SK-N-SH treated with all-trans-retinoic acid at 6 μM for 48 hours (cell line): ENCODE measurements around the gene LEAP2.

Source experiments
- ATAC-seq: fragments of 200-7000 bp; cut with Tn5 transposase; 3 replicates; pipeline ENCODE4 v1.9.1; 2020; ENCODE audit warnings: mild to moderate bottlenecking, moderate library complexity
- ARNTL ChIP-seq: fragments of 450-650 bp; formaldehyde crosslinking; IDR thresholded peaks from 2 replicates; pipeline ENCODE4 v1.5.0; 2020; ENCODE audit warnings: low read depth, mild to moderate bottlenecking, moderate library complexity, borderline replicate concordance
- BACH2 ChIP-seq: fragments of 250-450 bp; sonication (Bioruptor Pico); IDR thresholded peaks from 2 replicates; pipeline ENCODE4 v1.9.0; 2021; ENCODE audit warnings: mild to moderate bottlenecking, borderline replicate concordance
- CREB5 ChIP-seq: fragments of 250-450 bp; sonication (Bioruptor Pico); IDR thresholded peaks from 2 replicates; pipeline ENCODE4 v1.5.1; 2020; ENCODE audit warnings: low read depth, mild to moderate bottlenecking, moderate library complexity
- CSDC2 ChIP-seq: fragments of 250-450 bp; sonication (Bioruptor Pico); IDR thresholded peaks from 2 replicates; pipeline ENCODE4 v1.5.0; 2020; ENCODE audit warnings: mild to moderate bottlenecking, moderate library complexity
- ESRRG ChIP-seq: fragments of 250-450 bp; sonication (Bioruptor Pico); IDR thresholded peaks from 2 replicates; pipeline ENCODE4 v1.6.1; 2021; ENCODE audit warnings: mild to moderate bottlenecking
- GLIS3 ChIP-seq: fragments of 250-450 bp; sonication (Bioruptor Pico); IDR thresholded peaks from 2 replicates; pipeline ENCODE4 v1.5.0; 2020; ENCODE audit warnings: mild to moderate bottlenecking, moderate library complexity
- ISL1 ChIP-seq: fragments of 250-450 bp; sonication (Bioruptor Pico); IDR thresholded peaks from 2 replicates; pipeline ENCODE4 v2.1.2; 2022; ENCODE audit warnings: mild to moderate bottlenecking, moderate library complexity
- OSR1 ChIP-seq: fragments of 250-450 bp; sonication (Bioruptor Pico); IDR thresholded peaks from 2 replicates; pipeline ENCODE4 v1.8.0; 2022; ENCODE audit warnings: moderate library complexity, mild to moderate bottlenecking, inconsistent platforms
- PATZ1 ChIP-seq: fragments of 250-450 bp; sonication (Bioruptor Pico); IDR thresholded peaks from 2 replicates; pipeline ENCODE4 v1.8.0; 2020; ENCODE audit warnings: mild to moderate bottlenecking, moderate library complexity, borderline replicate concordance
- POU6F1 ChIP-seq: fragments of 250-450 bp; sonication (Bioruptor Pico); IDR thresholded peaks from 2 replicates; pipeline ENCODE4 v1.8.0; 2021; ENCODE audit warnings: low read depth, mild to moderate bottlenecking, moderate library complexity, borderline replicate concordance
- PPARA ChIP-seq: fragments of 250-450 bp; sonication (Bioruptor Pico); IDR thresholded peaks from 2 replicates; pipeline ENCODE4 v1.5.0; 2020; ENCODE audit warnings: mild to moderate bottlenecking, borderline replicate concordance
- RARB ChIP-seq: fragments of 250-450 bp; sonication (Bioruptor Pico); IDR thresholded peaks from 2 replicates; pipeline ENCODE4 v1.8.0; 2021; ENCODE audit warnings: mild to moderate bottlenecking, moderate library complexity
- SNAI2 ChIP-seq: fragments of 250-450 bp; sonication (Bioruptor Pico); IDR thresholded peaks from 2 replicates; pipeline ENCODE4 v1.5.0; 2020; ENCODE audit warnings: mild to moderate bottlenecking, moderate library complexity
- TCF4 ChIP-seq: fragments of 250-450 bp; sonication (Bioruptor Pico); IDR thresholded peaks from 2 replicates; pipeline ENCODE4 v1.8.0; 2021; ENCODE audit warnings: mild to moderate bottlenecking, moderate library complexity, borderline replicate concordance
- TOX ChIP-seq: fragments of 250-450 bp; sonication (Bioruptor Pico); IDR thresholded peaks from 2 replicates; pipeline ENCODE4 v1.8.0; 2021; ENCODE audit warnings: mild to moderate bottlenecking, moderate library complexity, borderline replicate concordance
- TSHZ2 ChIP-seq: fragments of 250-450 bp; sonication (Bioruptor Pico); IDR thresholded peaks from 2 replicates; pipeline ENCODE4 v1.5.0; 2020; ENCODE audit warnings: mild to moderate bottlenecking, moderate library complexity
- ZC3H10 ChIP-seq: fragments of 250-450 bp; sonication (Bioruptor Pico); IDR thresholded peaks from 2 replicates; pipeline ENCODE4 v1.5.1; 2021; ENCODE audit warnings: mild to moderate bottlenecking, moderate library complexity
- ZFP3 ChIP-seq: fragments of 250-450 bp; sonication (Bioruptor Pico); IDR thresholded peaks from 2 replicates; pipeline ENCODE4 v1.5.0; 2020; ENCODE audit warnings: mild to moderate bottlenecking, moderate library complexity
- ZFP30 ChIP-seq: fragments of 450-650 bp; formaldehyde crosslinking; IDR thresholded peaks from 2 replicates; pipeline ENCODE4 v1.5.0; 2022; ENCODE audit warnings: mild to moderate bottlenecking, moderate library complexity
- ZNF565 ChIP-seq: fragments of 450-650 bp; formaldehyde crosslinking; conservative IDR thresholded peaks from 2 replicates; pipeline ENCODE4 v1.5.0; 2020; ENCODE audit warnings: low read depth, mild to moderate bottlenecking, moderate library complexity
- ZNF70 ChIP-seq: fragments of 450-650 bp; formaldehyde crosslinking; IDR thresholded peaks from 2 replicates; pipeline ENCODE4 v1.5.0; 2020; ENCODE audit warnings: mild to moderate bottlenecking, moderate library complexity
- ZNF8 ChIP-seq: fragments of 450-650 bp; formaldehyde crosslinking; IDR thresholded peaks from 2 replicates; pipeline ENCODE4 v1.5.0; 2020; ENCODE audit warnings: mild to moderate bottlenecking, moderate library complexity

The LEAP2 gene

GRCh38 chr5:132831095-132831860 is 42.2 kb upstream of the LEAP2 start:
- no peak for TF ChIP-seq PATZ1
- TF ChIP-seq, all 23 proteins: peak for 0
- no peak for ATAC-seq

- no peak for ATAC-seq
- TF ChIP-seq ZC3H10 (CRISPR knock-in tag): no peak
Measured at GRCh38 chr5:132832612-132833011, 40.9 kb upstream of the LEAP2 start.

- no peak for ATAC-seq
- TF ChIP-seq OSR1 (CRISPR knock-in tag): no peak
- TF ChIP-seq BACH2 (CRISPR knock-in tag): no peak
- no peak for TF ChIP-seq ZNF565 (CRISPR knock-in tag)
- no peak for TF ChIP-seq ZC3H10 (CRISPR knock-in tag)
- no peak for TF ChIP-seq ZFP3 (CRISPR knock-in tag)
- TF ChIP-seq POU6F1: no peak
- no peak for TF ChIP-seq CSDC2 (CRISPR knock-in tag)
- no peak for TF ChIP-seq PPARA (CRISPR knock-in tag)
- TF ChIP-seq GLIS3 (CRISPR knock-in tag): no peak
- TF ChIP-seq SNAI2: no peak
- TF ChIP-seq ZFP30 (CRISPR knock-in tag): no peak
- no peak for TF ChIP-seq ZNF70 (CRISPR knock-in tag)
- TF ChIP-seq ESRRG: no peak
- TF ChIP-seq ISL1 (CRISPR knock-in tag): no peak
- TF ChIP-seq CREB5 (CRISPR knock-in tag): no peak
- TF ChIP-seq TCF4 (CRISPR knock-in tag): no peak
- no peak for TF ChIP-seq PATZ1
Measured at GRCh38 chr5:132834057-132834456, 39.4 kb upstream of the LEAP2 start.

GRCh38 chr5:132836852-132837251 is 36.6 kb upstream of the LEAP2 start:
- no peak for TF ChIP-seq ZNF565 (CRISPR knock-in tag)
- ATAC-seq: no peak

- no peak for ATAC-seq
- TF ChIP-seq ARNTL (CRISPR knock-in tag): no peak
- TF ChIP-seq PPARA (CRISPR knock-in tag): no peak
- TF ChIP-seq RARB: no peak
- no peak for TF ChIP-seq ZFP3 (CRISPR knock-in tag)
- TF ChIP-seq ZNF8 (CRISPR knock-in tag): no peak
- TF ChIP-seq BACH2 (CRISPR knock-in tag): no peak
- TF ChIP-seq ZNF70 (CRISPR knock-in tag): no peak
- no peak for TF ChIP-seq TSHZ2 (CRISPR knock-in tag)
- TF ChIP-seq ISL1 (CRISPR knock-in tag): no peak
- no peak for TF ChIP-seq ZNF565 (CRISPR knock-in tag)
- TF ChIP-seq OSR1 (CRISPR knock-in tag): no peak
- TF ChIP-seq TOX (CRISPR knock-in tag): no peak
- TF ChIP-seq PATZ1: no peak
- no peak for TF ChIP-seq TCF4 (CRISPR knock-in tag)
- TF ChIP-seq, all 23 proteins: peak for 0
Measured at GRCh38 chr5:132837868-132838267, 35.6 kb upstream of the LEAP2 start.
